ENCODE results near the gene MCM10. TPM values are rescaled to one million over a fixed set of nuclear protein-coding genes. Genes with fewer than 3 reads are reported as not detected.

The MCM10 gene
- total and polyA plus RNA-seq, 2 experiments from 2014 or later, result 3.1 to 3.6 TPM

GRCh38 chr10:13247246-13247645 lies 85.9 kb downstream of the MCM10 start:
- Histone ChIP-seq H4K20me1 (ENCODE audit: insufficient read depth, poor library complexity, severe bottlenecking) (no peaks in the 10 kb centered on the region), H3K79me2 (no peaks in the 10 kb centered on the region), H2AFZ (no peak overlapping the region), H3K27ac (peak overlapping the region; percentile 23), H3K36me3 (replicated peaks; ENCODE audit: insufficient read depth, low read depth) (no peaks in the 10 kb centered on the region), H3K27me3 (no peaks in the 10 kb centered on the region), H3K4me3 (no peak overlapping the region), H3K9me2 (replicated peaks; ENCODE audit: insufficient read depth) (no peaks in the 10 kb centered on the region), H3K9me3 (ENCODE audit: low read depth) (no peaks in the 10 kb centered on the region), H3K4me2 (no peak overlapping the region), H3K4me1 (ENCODE audit: insufficient read depth) (no peaks in the 10 kb centered on the region)
- 82% methylated on average over 9 of the region's 9 CpGs for WGBS (ENCODE audit: low lambda C conversion rate, missing lambda C conversion rate)
- TF ChIP-seq EZH2phosphoT487 (IDR thresholded peaks at IDR 0.05; ENCODE audit: low read depth, severe bottlenecking, unreplicated experiment) (no peak), CTCF (IDR thresholded peaks at IDR 0.05; ENCODE audit: poor library complexity) (no peak), EZH2 (IDR thresholded peaks at IDR 0.05; ENCODE audit: borderline replicate concordance) (no peak)
- DNase-seq (ENCODE audit: low spot score), result no peak

- no peak for DNase-seq (ENCODE audit: low spot score)
- Histone ChIP-seq H2AFZ (no peak overlapping the region), H4K20me1 (ENCODE audit: insufficient read depth, poor library complexity, severe bottlenecking) (no peaks in the 10 kb centered on the region), H3K4me3 (no peak overlapping the region), H3K4me2 (no peak overlapping the region), H3K9me3 (ENCODE audit: low read depth) (no peaks in the 10 kb centered on the region), H3K27me3 (no peaks in the 10 kb centered on the region), H3K4me1 (ENCODE audit: insufficient read depth) (no peaks in the 10 kb centered on the region), H3K27ac (peak overlapping the region; percentile 23), H3K9me2 (replicated peaks; ENCODE audit: insufficient read depth) (no peaks in the 10 kb centered on the region), H3K79me2 (no peaks in the 10 kb centered on the region), H3K36me3 (replicated peaks; ENCODE audit: insufficient read depth, low read depth) (no peaks in the 10 kb centered on the region)
- 92% methylated on average over 4 of the region's 4 CpGs for WGBS (ENCODE audit: low lambda C conversion rate, missing lambda C conversion rate)
- TF ChIP-seq EZH2 (IDR thresholded peaks at IDR 0.05; ENCODE audit: borderline replicate concordance), result no peak
- no peak for TF ChIP-seq CTCF (IDR thresholded peaks at IDR 0.05; ENCODE audit: poor library complexity)
- no peak for TF ChIP-seq EZH2phosphoT487 (IDR thresholded peaks at IDR 0.05; ENCODE audit: low read depth, severe bottlenecking, unreplicated experiment)
These were observed 86.4 kb downstream of the MCM10 start for GRCh38 chr10:13247784-13248183.

- Histone ChIP-seq H3K9me3 (ENCODE audit: low read depth) (no peaks in the 10 kb centered on the region), H3K27ac (no peak overlapping the region), H3K9me2 (replicated peaks; ENCODE audit: insufficient read depth) (no peaks in the 10 kb centered on the region), H3K79me2 (no peaks in the 10 kb centered on the region), H3K4me1 (ENCODE audit: insufficient read depth) (no peaks in the 10 kb centered on the region), H3K4me2 (no peak overlapping the region), H4K20me1 (ENCODE audit: insufficient read depth, poor library complexity, severe bottlenecking) (no peaks in the 10 kb centered on the region), H3K27me3 (no peaks in the 10 kb centered on the region), H3K4me3 (no peak overlapping the region), H3K36me3 (replicated peaks; ENCODE audit: insufficient read depth, low read depth) (no peaks in the 10 kb centered on the region), H2AFZ (no peak overlapping the region)
- WGBS (ENCODE audit: low lambda C conversion rate, missing lambda C conversion rate), result 90% methylated on average over 4 of the region's 4 CpGs
- no peak for DNase-seq (ENCODE audit: low spot score)
- no peak for TF ChIP-seq EZH2phosphoT487 (IDR thresholded peaks at IDR 0.05; ENCODE audit: low read depth, severe bottlenecking, unreplicated experiment)
- no peak for TF ChIP-seq CTCF (IDR thresholded peaks at IDR 0.05; ENCODE audit: poor library complexity)
- TF ChIP-seq EZH2 (IDR thresholded peaks at IDR 0.05; ENCODE audit: borderline replicate concordance), result no peak
These were observed 92.4 kb downstream of the MCM10 start for GRCh38 chr10:13253726-13254125.

GRCh38 chr10:13256627-13257026 lies 95.3 kb downstream of the MCM10 start:
- H3K4me1 ChIP-seq (ENCODE audit: insufficient read depth), result no peaks in the 10 kb centered on the region
- H3K9me3 ChIP-seq (ENCODE audit: low read depth), result no peaks in the 10 kb centered on the region
- no peaks in the 10 kb centered on the region for H3K9me2 ChIP-seq (replicated peaks; ENCODE audit: insufficient read depth)
- 89% methylated on average over 2 of the region's 2 CpGs for WGBS (ENCODE audit: low lambda C conversion rate, missing lambda C conversion rate)
- no peak overlapping the region for H3K4me2 ChIP-seq
- DNase-seq (ENCODE audit: low spot score), result no peak
- no peak for TF ChIP-seq EZH2phosphoT487 (IDR thresholded peaks at IDR 0.05; ENCODE audit: low read depth, severe bottlenecking, unreplicated experiment)
- no peak for TF ChIP-seq CTCF (IDR thresholded peaks at IDR 0.05; ENCODE audit: poor library complexity)
- TF ChIP-seq EZH2 (IDR thresholded peaks at IDR 0.05; ENCODE audit: borderline replicate concordance), result no peak
- H4K20me1 ChIP-seq (ENCODE audit: insufficient read depth, poor library complexity, severe bottlenecking), result no peaks in the 10 kb centered on the region
- H3K27me3 ChIP-seq, result no peaks in the 10 kb centered on the region
- no peak overlapping the region for H3K4me3 ChIP-seq
- H3K79me2 ChIP-seq, result no peaks in the 10 kb centered on the region
- H2AFZ ChIP-seq, result no peak overlapping the region
- no peaks in the 10 kb centered on the region for H3K36me3 ChIP-seq (replicated peaks; ENCODE audit: insufficient read depth, low read depth)
- H3K27ac ChIP-seq, result no peak overlapping the region
